Neural cell (in vitro differentiated cells): ENCODE data around the gene SHB. TPM values are rescaled to one million over a fixed set of nuclear protein-coding genes. Genes with fewer than 3 reads are reported as not detected.

ENCODE experiments used
- H2AFZ ChIP-seq: fragments of 200-600, 300-800 bp; sonication (generic), shearing (Covaris generic); 2 replicates; pipeline ENCODE4 v1.6.0; 2014; ENCODE audit warnings: low read depth, mild to moderate bottlenecking, antibody characterized with exemption, low read length, moderate library complexity
- H3F3A ChIP-seq: fragments of 200-600 bp; shearing (Covaris generic); 2 replicates; pipeline ENCODE4 v1.6.1; 2016; ENCODE audit warnings: mild to moderate bottlenecking, moderate library complexity, mixed read lengths, antibody characterized with exemption, low read length; ENCODE audit not compliant: insufficient read depth, poor library complexity, severe bottlenecking
- H3K27ac ChIP-seq: fragments of 200-600, 300-800 bp; sonication (generic), shearing (Covaris generic); 2 replicates; pipeline ENCODE4 v1.5.1; 2014; ENCODE audit warnings: mild to moderate bottlenecking, low read length, moderate library complexity
- H3K27me3 ChIP-seq: fragments of 300-800, 200-600 bp; sonication (generic), shearing (Covaris generic); 2 replicates; pipeline ENCODE4 v1.6.0; 2014; ENCODE audit warnings: mild to moderate bottlenecking, low read depth, low read length, moderate library complexity; ENCODE audit not compliant: insufficient read depth
- H3K36me3 ChIP-seq: fragments of 300-800, 200-600 bp; sonication (generic), shearing (Covaris generic); 2 replicates; pipeline ENCODE4 v1.5.1; 2014; ENCODE audit warnings: mild to moderate bottlenecking, antibody characterized with exemption, low read length, moderate library complexity; ENCODE audit not compliant: insufficient read depth
- H3K4me2 ChIP-seq: fragments of 300-800, 200-600 bp; sonication (generic), shearing (Covaris generic); 2 replicates; pipeline ENCODE4 v1.6.0; 2014; ENCODE audit warnings: mild to moderate bottlenecking, low read length
- H3K4me3 ChIP-seq: fragments of 300-800, 200-600 bp; sonication (generic), shearing (Covaris generic); 2 replicates; pipeline ENCODE4 v1.5.1; 2014; ENCODE audit warnings: mild to moderate bottlenecking, low read length, moderate library complexity
- H3K79me2 ChIP-seq: fragments of 200-600 bp; shearing (Covaris generic); replicated peaks from 2 replicates; pipeline ENCODE4 v1.6.0; 2014; ENCODE audit warnings: mild to moderate bottlenecking, low read length, moderate library complexity; ENCODE audit not compliant: insufficient read depth
- H3K9ac ChIP-seq: fragments of 300-800, 200-600 bp; sonication (generic), shearing (Covaris generic); 2 replicates; pipeline ENCODE4 v1.6.1; 2016; ENCODE audit warnings: mild to moderate bottlenecking, low read length, mixed read lengths
- H3K9me2 ChIP-seq: fragments of 200-600 bp; shearing (Covaris generic); 2 replicates; pipeline ENCODE4 v1.6.1; 2016; ENCODE audit warnings: mild to moderate bottlenecking, low read length, mixed read lengths; ENCODE audit not compliant: insufficient read depth
- H3K9me3 ChIP-seq: fragments of 200-600, 300-800 bp; sonication (generic), shearing (Covaris generic); 2 replicates; pipeline ENCODE4 v1.6.1; 2016; ENCODE audit warnings: mild to moderate bottlenecking, mixed run types, low read length, moderate library complexity, mixed read lengths
- H4K20me1 ChIP-seq: fragments of 200-600 bp; shearing (Covaris generic); 2 replicates; pipeline ENCODE4 v1.6.1; 2016; ENCODE audit warnings: mild to moderate bottlenecking, mixed run types; ENCODE audit not compliant: insufficient read depth
- CTCF ChIP-seq: fragments of 450-650 bp; IDR thresholded peaks from 2 replicates; pipeline ENCODE4 v1.5.1; 2014; ENCODE audit warnings: antibody characterized with exemption, mild to moderate bottlenecking, moderate library complexity; ENCODE audit not compliant: poor library complexity, severe bottlenecking
- EP300 ChIP-seq: fragments of 450-650 bp; conservative IDR thresholded peaks from 2 replicates; pipeline ENCODE4 v1.6.1; 2014; ENCODE audit warnings: antibody characterized with exemption, mild to moderate bottlenecking, moderate library complexity; ENCODE audit not compliant: poor library complexity, severe bottlenecking
- EZH2 ChIP-seq: fragments of 200-600, 300-800 bp; shearing (Covaris generic), sonication (generic); IDR thresholded peaks from 2 replicates; pipeline ENCODE4 v1.6.1; 2014; ENCODE audit warnings: antibody characterized with exemption, low read length, borderline replicate concordance, mild to moderate bottlenecking; ENCODE audit not compliant: insufficient read depth, poor library complexity, severe bottlenecking
- MXI1 ChIP-seq: fragments of 450-650 bp; conservative IDR thresholded peaks from 2 replicates; pipeline ENCODE4 v1.6.1; 2014; ENCODE audit warnings: antibody characterized with exemption, mild to moderate bottlenecking; ENCODE audit not compliant: poor library complexity, severe bottlenecking
- POLR2AphosphoS5 ChIP-seq: IDR thresholded peaks from 2 replicates; pipeline ENCODE4 v1.6.1; 2012
- RAD21 ChIP-seq: fragments of 450-650 bp; conservative IDR thresholded peaks from 2 replicates; pipeline ENCODE4 v1.6.1; 2014; ENCODE audit warnings: antibody characterized with exemption, mild to moderate bottlenecking, moderate library complexity
- REST ChIP-seq: IDR thresholded peaks from 2 replicates; pipeline ENCODE4 v1.6.1; 2012; ENCODE audit warnings: borderline replicate concordance
- SMC3 ChIP-seq: fragments of 450-650 bp; conservative IDR thresholded peaks from 2 replicates; pipeline ENCODE4 v1.6.1; 2014; ENCODE audit warnings: antibody characterized with exemption, mild to moderate bottlenecking, moderate library complexity; ENCODE audit not compliant: poor library complexity
- TAF1 ChIP-seq: IDR thresholded peaks from 2 replicates; pipeline ENCODE4 v1.6.1; 2012; ENCODE audit warnings: low read depth
- polyA plus RNA-seq: library from polyadenylated mRNA; depleted of rRNA; stranded (reverse); fragments of >200 nt; gene quantifications from 2 replicates; pipeline ENCODE4 v1.2.3, GENCODE V29; 2014

SHB gene
- polyA plus RNA-seq, 1 donor from 2014 or later, result 17.5 TPM

GRCh38 chr9:37916471-37917312, 152.3 kb downstream of the SHB start:
- H3K4me3 ChIP-seq, result no peak overlapping the region
- H3K9me3 ChIP-seq, result no peaks in the 10 kb centered on the region
- H3K9me2 ChIP-seq, result no peaks in the 10 kb centered on the region
- H3K79me2 ChIP-seq, result peaks cover 5% of the 10 kb centered on the region
- H3F3A ChIP-seq, result no peaks in the 10 kb centered on the region
- TF ChIP-seq MXI1 (no peak), CTCF (no peak), REST (no peak), SMC3 (no peak), EP300 (no peak), RAD21 (no peak), TAF1 (no peak), POLR2AphosphoS5 (no peak), EZH2 (no peak)
- H3K9ac ChIP-seq, result no peak overlapping the region
- H3K27ac ChIP-seq, result no peak overlapping the region
- H3K4me2 ChIP-seq, result no peak overlapping the region
- H3K27me3 ChIP-seq, result no peaks in the 10 kb centered on the region
- H3K36me3 ChIP-seq, result no peaks in the 10 kb centered on the region
- H2AFZ ChIP-seq, result no peak overlapping the region
- no peaks in the 10 kb centered on the region for H4K20me1 ChIP-seq

GRCh38 chr9:37915911-37916470, 153.0 kb downstream of the SHB start:
- no peak overlapping the region for H3K4me3 ChIP-seq
- H3K79me2 ChIP-seq, result no peaks in the 10 kb centered on the region
- H3K27me3 ChIP-seq, result no peaks in the 10 kb centered on the region
- no peak overlapping the region for H2AFZ ChIP-seq
- H3K9me3 ChIP-seq, result no peaks in the 10 kb centered on the region
- no peak for TF ChIP-seq EZH2
- TF ChIP-seq SMC3, result no peak
- TF ChIP-seq MXI1, result no peak
- TF ChIP-seq REST, result no peak
- TF ChIP-seq TAF1, result no peak
- TF ChIP-seq CTCF, result no peak
- no peak for TF ChIP-seq POLR2AphosphoS5
- TF ChIP-seq EP300, result no peak
- no peak for TF ChIP-seq RAD21
- no peak overlapping the region for H3K27ac ChIP-seq
- no peaks in the 10 kb centered on the region for H3K9me2 ChIP-seq
- H3F3A ChIP-seq, result no peaks in the 10 kb centered on the region
- no peak overlapping the region for H3K9ac ChIP-seq
- H3K4me2 ChIP-seq, result no peak overlapping the region
- no peaks in the 10 kb centered on the region for H4K20me1 ChIP-seq
- no peaks in the 10 kb centered on the region for H3K36me3 ChIP-seq
